HCT116 (cell line): ENCODE results near the gene NEDD4. TPM values are rescaled to one million over a fixed set of nuclear protein-coding genes. Genes with fewer than 3 reads are reported as not detected.

Experiments
- ATAC-seq: fragments of 200-7000 bp; cut with Tn5 transposase; 2 replicates; pipeline ENCODE4 v1.9.1; 2020; ENCODE audit warnings: mild to moderate bottlenecking, moderate library complexity
- BruUV-seq: library from RNA; stranded (reverse); fragments of 400-500 nt; replicated peaks from 2 replicates; lab custom pipeline; 2021; lab: Mats Ljungman, UMichigan
- CTCF ChIA-PET: fragments of 300-600 bp; sonication (Branson Sonifier 250); formaldehyde crosslinking; loops from one replicate; lab custom pipeline; 2021; ENCODE audit warnings: antibody characterized with exemption; lab: Charles Lee
- POLR2A ChIA-PET: fragments of 300-600, 350-600 bp; sonication (Branson Sonifier 250); formaldehyde crosslinking; loops from one replicate; lab custom pipeline; 2021; ENCODE audit warnings: antibody characterized with exemption; lab: Charles Lee
- RAD21 ChIA-PET, 2 experiments: fragments of 300-600 bp; sonication (Branson Sonifier 250); formaldehyde crosslinking; loops; one replicate each; lab custom pipeline; 2023; ENCODE audit warnings: low total read pairs in 2 of 2; ENCODE audit not compliant: uncharacterized antibody in 2 of 2, unreplicated experiment in 2 of 2, low non-redundant PET in 1 of 2; lab: Charles Lee
- DNase-seq: peaks from one replicate; pipeline ENCODE4 v3.0.0-alpha.2; 2010; ENCODE audit warnings: low read depth, low spot score
- H2AFZ ChIP-seq: fragments of 200-600 bp; shearing (Covaris generic), sonication (generic); 2 replicates; pipeline ENCODE4 v1.6.1; 2017; ENCODE audit warnings: low read depth, mixed run types, mixed read lengths, antibody characterized with exemption, low read length; ENCODE audit not compliant: poor library complexity, severe bottlenecking
- H3K27ac ChIP-seq: 2 replicates; pipeline ENCODE4 v1.5.1; 2012; ENCODE audit warnings: low read depth, low read length
- H3K27me3 ChIP-seq: fragments of 200-600 bp; sonication (generic); 2 replicates; pipeline ENCODE4 v1.6.1; 2016; ENCODE audit warnings: mixed run types, low read length, mixed read lengths; ENCODE audit not compliant: insufficient read depth
- H3K36me3 ChIP-seq, 2 experiments: fragments of 200-500 bp in 1 of 2; fragments of 200-600 bp in 1 of 2; sonication (Bioruptor generic) in 1 of 2; sonication (generic) in 1 of 2; 2 replicates each; pipeline versions ENCODE4 v1.5.1 to v1.6.1; 2014 to 2016; ENCODE audit warnings: low read length in 2 of 2, inconsistent platforms in 1 of 2, mixed read lengths in 1 of 2, mixed run types in 1 of 2; ENCODE audit not compliant: insufficient read depth in 2 of 2, control insufficient read depth in 1 of 2
- H3K4me1 ChIP-seq, 2 experiments: fragments of 200-600 bp in 1 of 2; sonication (generic) in 1 of 2; 2 replicates each; pipeline versions ENCODE4 v1.5.1 to v1.6.1; 2012 to 2017; ENCODE audit warnings: low read length in 2 of 2, inconsistent platforms in 1 of 2, mild to moderate bottlenecking in 1 of 2, mixed read lengths in 1 of 2, mixed run types in 1 of 2, moderate library complexity in 1 of 2; ENCODE audit not compliant: insufficient read depth in 2 of 2, control insufficient read depth in 1 of 2
- H3K4me2 ChIP-seq: fragments of 200-600 bp; sonication (generic); 2 replicates; pipeline ENCODE4 v1.6.1; 2017; ENCODE audit warnings: mixed run types, low read length, mixed read lengths
- H3K4me3 ChIP-seq, 2 experiments: fragments of 200-600 bp in 1 of 2; sonication (generic) in 1 of 2; replicated peaks in 1 of 2; 2 replicates each; pipeline ENCODE4 v1.5.1; 2011 to 2016; ENCODE audit warnings: low read length in 2 of 2, control low read depth in 1 of 2, low read depth in 1 of 2, mild to moderate bottlenecking in 1 of 2, mixed read lengths in 1 of 2, mixed run types in 1 of 2
- H3K79me2 ChIP-seq: fragments of 200-600 bp; sonication (generic); 2 replicates; pipeline ENCODE4 v1.6.1; 2017; ENCODE audit warnings: mild to moderate bottlenecking, mixed run types, low read length, moderate library complexity, mixed read lengths; ENCODE audit not compliant: insufficient read depth
- H3K9ac ChIP-seq: fragments of 200-600 bp; sonication (generic); 2 replicates; pipeline ENCODE4 v1.6.1; 2016; ENCODE audit warnings: low read length, mixed read lengths
- H3K9me2 ChIP-seq: fragments of 200-600 bp; sonication (generic), shearing (Covaris generic); 2 replicates; pipeline ENCODE4 v1.6.1; 2017; ENCODE audit warnings: mixed run types, mild to moderate bottlenecking, moderate library complexity; ENCODE audit not compliant: insufficient read depth
- H3K9me3 ChIP-seq, 2 experiments: fragments of 200-500 bp in 1 of 2; fragments of 200-600 bp in 1 of 2; sonication (Bioruptor generic) in 1 of 2; sonication (generic) in 1 of 2; 2 replicates each; pipeline ENCODE4 v1.6.1; 2014 to 2017; ENCODE audit warnings: low read length in 2 of 2, mixed read lengths in 2 of 2, inconsistent platforms in 1 of 2, low read depth in 1 of 2, mild to moderate bottlenecking in 1 of 2, mixed run types in 1 of 2, moderate library complexity in 1 of 2; ENCODE audit not compliant: control insufficient read depth in 1 of 2, insufficient read depth in 1 of 2
- H4K20me1 ChIP-seq: fragments of 200-600 bp; sonication (generic), shearing (Covaris generic); 2 replicates; pipeline ENCODE4 v1.6.1; 2017; ENCODE audit warnings: mixed run types, mild to moderate bottlenecking, moderate library complexity; ENCODE audit not compliant: insufficient read depth
- ATF3 ChIP-seq: IDR thresholded peaks from 2 replicates; pipeline ENCODE4 v1.6.1; 2012
- CBX3 ChIP-seq: IDR thresholded peaks from 2 replicates; pipeline ENCODE4 v1.6.1; 2012; ENCODE audit warnings: low read depth
- CEBPB ChIP-seq: IDR thresholded peaks from 2 replicates; pipeline ENCODE4 v1.6.1; 2012; ENCODE audit warnings: low read depth
- CTCF ChIP-seq, 3 experiments: fragments of 200-600 bp in 1 of 3; sonication (generic) in 1 of 3; IDR thresholded peaks in 2 of 3; conservative IDR thresholded peaks in 1 of 3; 2 replicates each; pipeline ENCODE4 v1.5.1; 2012 to 2017; ENCODE audit warnings: low read depth in 2 of 3, low read length in 2 of 3, antibody characterized with exemption in 1 of 3, borderline replicate concordance in 1 of 3, control low read depth in 1 of 3, mild to moderate bottlenecking in 1 of 3, mixed read lengths in 1 of 3, mixed run types in 1 of 3, moderate library complexity in 1 of 3; ENCODE audit not compliant: insufficient read depth in 1 of 3
- EGR1 ChIP-seq: IDR thresholded peaks from 2 replicates; pipeline ENCODE4 v1.6.1; 2012; ENCODE audit warnings: low read depth
- EZH2 ChIP-seq: fragments of 200-600 bp; sonication (generic); IDR thresholded peaks from 2 replicates; pipeline ENCODE4 v1.6.1; 2017; ENCODE audit warnings: antibody characterized with exemption, mixed run types
- POLR2A ChIP-seq: IDR thresholded peaks from 2 replicates; pipeline ENCODE4 v1.7.0; 2011; ENCODE audit warnings: borderline replicate concordance; ENCODE audit not compliant: insufficient read depth, insufficient read length; ENCODE audit errors: extremely low read depth
- POLR2AphosphoS5 ChIP-seq: IDR thresholded peaks from 2 replicates; pipeline ENCODE4 v1.6.1; 2011; ENCODE audit warnings: mild to moderate bottlenecking, low read depth, low read length, moderate library complexity
- REST ChIP-seq: IDR thresholded peaks from 2 replicates; pipeline ENCODE4 v1.6.1; 2012; ENCODE audit warnings: low read depth
- SIN3A ChIP-seq: IDR thresholded peaks from 2 replicates; pipeline ENCODE4 v1.6.1; 2012; ENCODE audit warnings: low read depth
- SP1 ChIP-seq: IDR thresholded peaks from 2 replicates; pipeline ENCODE4 v1.6.1; 2012; ENCODE audit warnings: low read depth
- SRF ChIP-seq: IDR thresholded peaks from 2 replicates; pipeline ENCODE4 v1.6.1; 2012; ENCODE audit warnings: low read depth
- TCF7L2 ChIP-seq: IDR thresholded peaks from 2 replicates; pipeline ENCODE4 v1.7.0; 2011; ENCODE audit warnings: borderline replicate concordance, inconsistent platforms; ENCODE audit not compliant: insufficient read depth, insufficient read length; ENCODE audit errors: extremely low read depth
- YY1 ChIP-seq: IDR thresholded peaks from 2 replicates; pipeline ENCODE4 v1.6.1; 2011; ENCODE audit warnings: low read length, low read depth, moderate library complexity, mild to moderate bottlenecking; ENCODE audit not compliant: insufficient replicate concordance; ENCODE audit errors: extremely low read depth
- ZFX ChIP-seq: fragments of 450-650 bp; IDR thresholded peaks from 2 replicates; pipeline ENCODE4 v1.6.1; 2017
- intact Hi-C: fragments of 100-400 bp; cut with micrococcal nuclease; formaldehyde crosslinking; loops from 2 replicates; pipeline ENCODE4 v1.10.0; 2022
- total RNA-seq: library from RNA; stranded (reverse); gene quantifications from one replicate; pipeline ENCODE4 v1.2.1, GENCODE V29; 2021; ENCODE audit not compliant: unreplicated experiment
- TF ChIP-seq, protein P1 (sequence below): IDR thresholded peaks from 2 replicates; pipeline ENCODE4 v1.6.1; 2011; ENCODE audit warnings: mild to moderate bottlenecking, low read length, moderate library complexity; ENCODE audit not compliant: insufficient replicate concordance; ENCODE audit errors: extremely low read depth

NEDD4 gene
- total RNA-seq, 1 experiment from 2014 or later = 13.7 TPM

GRCh38 chr15:55914446-55914845, 79.0 kb downstream of the NEDD4 start:
- Histone ChIP-seq H4K20me1 (no peaks in the 10 kb centered on the region), H2AFZ (no peak overlapping the region), H3K9ac (no peak overlapping the region), H3K9me3 (no peaks in the 10 kb centered on the region), H3K9me2 (no peaks in the 10 kb centered on the region), H3K27ac (no peak overlapping the region), H3K79me2 (no peaks in the 10 kb centered on the region), H3K4me1 (peaks cover 6 to 13% of the 10 kb centered on the region in 2 experiments; a peak in 3 of 4 replicates), H3K27me3 (no peaks in the 10 kb centered on the region), H3K4me3 (no peak overlapping the region), H3K4me2 (no peak overlapping the region), H3K36me3 (no peaks in the 10 kb centered on the region)
- BruUV-seq = no TSS peak
- CTCF ChIA-PET = interaction anchor here (0.9 to 2.0 kb wide), 2 partner anchors 15 to 17 kb away, joined by 4 to 6 read pairs; no protein-coding TSS in a partner anchor
- DNase-seq (no peak), ATAC-seq (no peak)
- intact Hi-C loops = no loop called here
- POLR2A ChIA-PET = no interaction called here
- TF ChIP-seq TCF7L2 (no peak), EGR1 (no peak), REST (no peak), CTCF (IDR thresholded peaks at IDR 0.05 in 2 of 3, conservative IDR thresholded peaks at IDR 0.05 in 1 of 3; ENCODE audit: borderline replicate concordance in 1 of 3, insufficient read depth in 1 of 3, low read depth in 2 of 3, low read length in 2 of 3) (no peak), CEBPB (no peak), YY1 (no peak), SP1 (no peak), POLR2A (no peak), ZFX (no peak), CBX3 (no peak), ATF3 (no peak), SRF (no peak), POLR2AphosphoS5 (no peak), EZH2 (no peak), SIN3A (no peak)
- TF ChIP-seq, protein P1, sequence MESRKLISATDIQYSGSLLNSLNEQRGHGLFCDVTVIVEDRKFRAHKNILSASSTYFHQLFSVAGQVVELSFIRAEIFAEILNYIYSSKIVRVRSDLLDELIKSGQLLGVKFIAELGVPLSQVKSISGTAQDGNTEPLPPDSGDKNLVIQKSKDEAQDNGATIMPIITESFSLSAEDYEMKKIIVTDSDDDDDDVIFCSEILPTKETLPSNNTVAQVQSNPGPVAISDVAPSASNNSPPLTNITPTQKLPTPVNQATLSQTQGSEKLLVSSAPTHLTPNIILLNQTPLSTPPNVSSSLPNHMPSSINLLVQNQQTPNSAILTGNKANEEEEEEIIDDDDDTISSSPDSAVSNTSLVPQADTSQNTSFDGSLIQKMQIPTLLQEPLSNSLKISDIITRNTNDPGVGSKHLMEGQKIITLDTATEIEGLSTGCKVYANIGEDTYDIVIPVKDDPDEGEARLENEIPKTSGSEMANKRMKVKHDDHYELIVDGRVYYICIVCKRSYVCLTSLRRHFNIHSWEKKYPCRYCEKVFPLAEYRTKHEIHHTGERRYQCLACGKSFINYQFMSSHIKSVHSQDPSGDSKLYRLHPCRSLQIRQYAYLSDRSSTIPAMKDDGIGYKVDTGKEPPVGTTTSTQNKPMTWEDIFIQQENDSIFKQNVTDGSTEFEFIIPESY = no peak
- RAD21 ChIA-PET = no interaction called here
